Measurements from ENCODE around the gene HSD17B12.

- TF ChIP-seq, protein P1, sequence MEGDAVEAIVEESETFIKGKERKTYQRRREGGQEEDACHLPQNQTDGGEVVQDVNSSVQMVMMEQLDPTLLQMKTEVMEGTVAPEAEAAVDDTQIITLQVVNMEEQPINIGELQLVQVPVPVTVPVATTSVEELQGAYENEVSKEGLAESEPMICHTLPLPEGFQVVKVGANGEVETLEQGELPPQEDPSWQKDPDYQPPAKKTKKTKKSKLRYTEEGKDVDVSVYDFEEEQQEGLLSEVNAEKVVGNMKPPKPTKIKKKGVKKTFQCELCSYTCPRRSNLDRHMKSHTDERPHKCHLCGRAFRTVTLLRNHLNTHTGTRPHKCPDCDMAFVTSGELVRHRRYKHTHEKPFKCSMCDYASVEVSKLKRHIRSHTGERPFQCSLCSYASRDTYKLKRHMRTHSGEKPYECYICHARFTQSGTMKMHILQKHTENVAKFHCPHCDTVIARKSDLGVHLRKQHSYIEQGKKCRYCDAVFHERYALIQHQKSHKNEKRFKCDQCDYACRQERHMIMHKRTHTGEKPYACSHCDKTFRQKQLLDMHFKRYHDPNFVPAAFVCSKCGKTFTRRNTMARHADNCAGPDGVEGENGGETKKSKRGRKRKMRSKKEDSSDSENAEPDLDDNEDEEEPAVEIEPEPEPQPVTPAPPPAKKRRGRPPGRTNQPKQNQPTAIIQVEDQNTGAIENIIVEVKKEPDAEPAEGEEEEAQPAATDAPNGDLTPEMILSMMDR (IDR thresholded peaks at IDR 0.05; ENCODE audit: borderline replicate concordance, extremely low read depth, low read length, poor library complexity, severe bottlenecking), result no peak
- no peak for TF ChIP-seq EZH2 (IDR thresholded peaks at IDR 0.05; ENCODE audit: borderline replicate concordance, low read depth, low read length, severe bottlenecking)
Observed at GRCh38 chr11:43689167-43689566, 8.6 kb downstream of the HSD17B12 start.

All from DND-41 (cell line).